GM19397 (cell line): Measurements from ENCODE around the gene OR5K2.

Source experiments
- ATAC-seq: cut with Tn5 transposase; IDR thresholded peaks from one replicate; pipeline ENCODE4 v1.9.1; 2021; ENCODE audit warnings: mild to moderate bottlenecking, moderate library complexity; ENCODE audit not compliant: unreplicated experiment

Gene OR5K2

DNA sequence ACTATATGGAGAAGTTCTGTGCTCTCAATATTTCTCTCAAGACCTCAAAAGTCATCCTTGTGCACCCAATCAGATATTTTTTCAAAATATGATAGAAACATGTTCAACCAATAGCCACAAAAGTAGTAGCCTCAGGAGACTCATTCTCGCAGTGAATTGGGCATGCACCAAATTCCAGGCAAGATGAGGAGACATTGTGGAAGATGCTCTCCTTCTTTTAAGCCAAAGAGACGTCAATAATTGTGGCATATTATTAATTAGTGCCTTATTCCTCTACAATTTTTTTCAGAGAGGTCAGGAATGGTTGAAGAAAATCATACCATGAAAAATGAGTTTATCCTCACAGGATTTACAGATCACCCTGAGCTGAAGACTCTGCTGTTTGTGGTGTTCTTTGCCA, at the start of gene OR5K2:
TSS of gene OR5K2 (plus strand) at position 301 of the 400 bp plus-strand sequence. CDS start at position 301, 0 bp downstream.
- no peak for ATAC-seq

DNA sequence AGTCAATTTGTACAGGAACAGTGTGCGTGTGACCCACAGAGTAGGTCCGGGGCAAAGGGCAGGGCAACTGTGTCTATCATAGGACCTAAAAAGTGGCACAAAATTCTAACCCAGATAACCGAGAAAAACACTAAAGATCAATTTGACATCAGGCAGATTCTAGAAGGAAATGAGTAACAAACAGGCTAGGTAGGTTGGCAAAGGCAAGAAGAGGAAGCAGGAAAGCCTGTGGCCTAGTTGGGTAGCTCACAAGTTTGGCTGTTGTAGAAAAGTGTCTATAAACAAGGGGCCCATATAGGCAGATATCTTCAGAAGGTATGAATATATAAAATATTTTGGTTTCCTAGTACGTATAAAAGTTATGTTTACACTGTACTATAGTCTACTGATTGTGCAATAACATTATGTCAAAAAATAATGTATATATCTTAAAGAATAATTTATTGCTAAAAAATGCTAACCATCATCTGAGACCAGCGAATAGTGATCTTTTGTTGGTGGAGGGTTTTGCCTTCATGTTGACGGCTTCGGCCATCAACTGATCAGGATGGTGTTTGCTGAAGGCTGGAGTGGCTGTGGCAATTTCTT, 47.8 kb upstream of the OR5K2 start:
- ATAC-seq = no peak

DNA sequence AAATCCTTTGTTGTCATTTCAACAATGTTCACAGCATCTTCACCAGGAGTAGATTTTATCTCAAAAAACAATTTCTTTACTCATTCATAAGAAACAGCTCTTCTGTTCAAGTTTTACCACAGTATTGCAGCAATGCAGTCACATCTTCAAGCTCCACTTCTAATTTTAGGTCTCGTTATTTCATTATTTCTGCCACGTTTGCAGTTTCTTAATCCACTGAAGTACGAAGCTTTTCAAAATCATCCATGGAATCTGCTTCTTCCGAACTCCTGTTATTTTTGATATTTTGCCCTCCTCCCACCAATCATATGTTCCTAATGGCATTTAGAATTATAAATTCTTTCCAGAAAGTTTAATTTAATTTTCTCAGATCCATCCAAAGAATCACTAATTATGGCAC, 47.1 kb upstream of the OR5K2 start:
- ATAC-seq = no peak

DNA sequence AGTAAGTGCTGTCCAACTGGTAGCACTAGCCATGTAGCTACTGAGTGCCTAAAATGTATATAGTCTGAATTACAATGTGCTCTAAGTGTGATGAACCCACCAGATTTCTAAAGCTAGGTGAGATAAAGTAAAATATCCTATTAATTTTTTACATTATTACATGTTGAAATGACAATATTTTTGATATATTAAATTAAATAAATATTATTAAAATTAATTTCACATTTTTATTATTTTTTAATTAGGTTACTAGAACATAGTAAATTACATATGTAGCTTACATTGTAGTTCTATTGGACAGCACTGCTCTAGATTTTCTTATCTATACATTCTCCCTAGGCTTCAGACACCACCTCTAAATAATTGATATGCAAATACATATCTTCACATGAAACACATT, 43.7 kb upstream of the OR5K2 start:
- ATAC-seq = no peak

DNA sequence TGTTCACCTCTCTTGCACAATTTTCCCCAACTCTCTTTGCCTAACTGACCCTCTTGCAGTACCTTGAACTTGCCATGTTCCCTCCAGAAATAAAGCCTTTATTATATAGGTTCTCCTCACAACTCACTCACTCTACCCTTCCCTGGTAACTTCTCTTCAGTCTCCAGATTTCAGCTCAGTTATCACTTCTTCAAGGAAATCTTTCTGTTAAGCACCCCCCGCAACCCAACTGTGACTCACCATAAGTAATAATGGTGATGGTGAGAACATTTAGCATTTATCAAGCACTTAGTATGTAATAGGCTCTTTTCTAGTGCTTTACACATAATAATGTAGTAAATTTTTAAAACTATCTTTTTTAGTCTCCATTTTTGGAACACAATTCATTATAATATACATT, 42.6 kb upstream of the OR5K2 start:
- no peak for ATAC-seq

DNA sequence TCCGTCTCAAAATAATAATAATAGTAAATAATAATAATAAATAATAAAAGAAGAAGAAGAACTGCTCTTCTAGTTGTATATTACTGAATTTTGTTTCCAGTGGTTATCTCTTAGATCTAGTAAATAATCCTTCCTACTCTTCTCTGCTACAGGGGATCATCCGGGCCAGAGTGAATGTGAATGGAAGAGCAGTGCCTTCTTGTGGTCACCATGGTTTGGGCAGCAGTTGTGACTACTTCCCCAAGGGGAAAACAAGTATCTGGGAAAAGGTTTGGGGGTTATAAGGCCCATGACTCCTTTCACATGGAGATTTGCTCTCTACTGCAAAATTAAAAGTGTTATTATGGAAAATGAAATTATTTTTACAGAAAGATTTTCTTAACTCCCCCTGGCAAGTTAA, 39.9 kb upstream of the OR5K2 start:
- ATAC-seq = no peak

DNA sequence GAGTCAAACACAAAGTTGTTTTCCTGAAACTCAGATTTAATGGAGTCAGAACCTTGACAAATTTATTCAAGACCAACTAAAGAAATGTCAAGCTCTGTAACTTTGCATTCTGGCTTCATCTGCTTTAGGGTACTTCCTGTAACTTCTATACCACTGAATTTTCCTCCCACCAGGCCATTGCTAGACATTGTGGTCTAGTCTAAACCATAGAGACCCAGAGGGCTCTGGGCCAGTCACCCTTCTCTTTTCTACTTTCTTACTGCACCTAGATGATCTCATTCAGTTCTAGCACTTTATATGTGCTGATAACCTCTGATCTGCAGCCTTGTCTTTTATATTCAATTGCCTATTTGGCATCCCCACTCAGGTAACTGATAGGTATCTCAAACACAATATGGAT, 37.3 kb upstream of the OR5K2 start:
- no peak for ATAC-seq

DNA sequence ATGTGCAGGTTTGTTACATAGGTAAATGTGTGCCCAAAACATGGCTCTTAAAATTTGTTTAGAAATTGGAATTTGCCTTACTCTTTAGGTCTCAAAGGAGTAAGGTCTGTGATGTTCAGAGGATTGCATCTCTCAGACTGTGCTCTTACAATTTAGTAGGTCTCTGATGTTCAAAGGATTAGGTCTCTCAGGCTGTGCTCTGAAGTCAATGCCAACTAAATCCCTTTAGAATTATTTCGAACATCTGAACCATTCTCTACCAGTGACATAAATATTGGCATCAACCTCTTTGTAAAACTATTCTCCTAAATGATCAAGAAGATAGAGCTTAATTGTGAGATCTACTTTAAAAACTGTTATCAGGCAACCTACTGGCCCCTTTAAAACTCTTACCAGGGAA, 34.6 kb upstream of the OR5K2 start, which contains the start of gene OR5K1:
TSS of gene OR5K1 (plus strand) at position 301 of the 400 bp plus-strand sequence. CDS start 6,376 bp downstream, outside the sequence.
- ATAC-seq = no peak

DNA sequence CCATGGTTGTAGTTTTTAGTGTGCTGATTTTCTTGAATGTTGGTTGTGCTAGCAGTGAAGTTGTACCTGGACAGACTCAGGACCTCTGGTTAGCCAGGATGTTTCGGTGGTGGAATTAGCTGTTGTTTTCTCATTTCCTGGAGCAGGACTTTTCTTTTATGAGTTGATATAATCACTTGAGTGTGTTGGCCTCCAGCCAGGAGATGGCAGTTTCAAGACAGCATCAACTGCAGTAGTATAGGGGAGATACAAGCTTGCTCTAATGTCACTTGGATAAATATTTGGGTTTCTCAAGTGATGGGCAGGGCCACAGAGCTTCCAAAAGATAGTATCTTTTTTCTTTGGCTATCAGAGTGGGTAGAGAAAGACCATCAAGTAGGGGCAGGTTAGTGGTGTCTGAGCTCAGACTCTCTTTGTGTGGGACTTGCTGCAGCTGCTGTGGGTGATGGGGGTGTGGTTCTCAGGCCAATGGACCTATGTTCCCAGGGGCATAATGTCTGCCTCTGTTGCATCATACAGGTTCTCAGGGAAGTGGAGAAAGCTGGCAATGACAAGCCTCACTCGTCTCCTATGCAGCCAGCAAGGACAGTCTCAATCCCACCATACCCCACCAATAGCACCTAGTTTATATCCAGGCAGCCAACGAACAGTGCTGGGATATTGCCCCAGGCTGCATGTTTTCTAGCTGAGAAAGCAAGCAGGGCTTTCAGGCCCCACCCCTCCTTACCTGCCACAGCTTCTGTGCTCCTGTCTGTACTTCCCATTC, 14.6 kb upstream of the OR5K2 start:
- ATAC-seq = no peak

DNA sequence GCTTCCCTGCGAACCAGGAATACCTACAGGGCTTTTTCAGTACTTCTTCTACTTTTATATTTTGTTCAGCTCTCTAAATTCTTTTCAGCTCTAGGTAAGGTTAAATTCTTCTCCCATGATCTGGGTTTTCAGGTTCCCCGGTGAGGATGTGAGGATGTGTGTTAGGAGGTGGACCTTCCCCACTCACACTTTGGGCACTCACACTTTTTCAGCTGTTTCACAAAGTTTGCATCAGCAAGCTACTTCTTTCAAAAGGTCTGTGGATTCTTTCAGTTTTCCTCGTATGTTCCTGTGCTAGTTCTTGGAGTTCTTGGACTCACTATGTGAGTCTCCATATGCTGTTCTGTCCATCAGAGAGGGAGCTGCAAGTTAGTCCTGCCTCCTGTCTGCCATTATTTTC, 13.9 kb upstream of the OR5K2 start:
- ATAC-seq = no peak

- ATAC-seq = no peak
These were observed 2.5 kb downstream of the OR5K2 start for GRCh38 chr3:98500019-98500418.

GRCh38 chr3:98501270-98501669, 3.8 kb downstream of the OR5K2 start:
- no peak for ATAC-seq

DNA sequence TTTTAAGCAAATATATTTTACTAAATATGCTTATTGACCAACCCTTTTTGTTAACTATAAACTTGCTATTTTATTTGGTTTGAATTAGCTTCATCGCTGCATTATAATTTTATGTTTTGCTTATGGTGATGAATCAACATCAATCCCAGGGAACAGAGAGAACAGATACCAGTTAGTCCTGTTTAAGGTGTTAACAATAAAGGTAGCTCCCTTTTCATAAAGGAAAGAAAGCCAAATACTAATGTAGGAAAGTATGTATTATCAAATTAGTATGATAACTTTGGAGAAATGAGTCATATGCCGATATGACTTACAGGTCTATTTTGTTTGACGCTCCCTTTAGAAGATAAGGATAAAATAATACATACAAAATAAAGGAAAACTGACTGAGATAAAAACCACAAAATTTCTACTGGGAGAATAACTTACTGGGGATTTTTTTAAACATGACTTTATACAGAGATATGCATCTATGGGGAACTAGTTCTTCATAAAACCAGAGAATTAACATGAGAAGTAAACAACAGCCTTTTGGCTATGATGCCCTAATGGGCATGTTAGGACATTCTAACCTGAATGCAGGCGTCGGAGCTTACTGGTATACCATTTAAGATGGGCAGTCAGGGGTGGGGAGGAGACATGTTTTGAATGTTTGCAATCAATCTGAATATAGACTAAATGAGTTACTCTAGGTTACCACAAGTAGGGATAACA, 4.5 kb downstream of the OR5K2 start:
- ATAC-seq = no peak

- no peak for ATAC-seq
These were observed 7.1 kb downstream of the OR5K2 start for GRCh38 chr3:98504539-98504938.

DNA sequence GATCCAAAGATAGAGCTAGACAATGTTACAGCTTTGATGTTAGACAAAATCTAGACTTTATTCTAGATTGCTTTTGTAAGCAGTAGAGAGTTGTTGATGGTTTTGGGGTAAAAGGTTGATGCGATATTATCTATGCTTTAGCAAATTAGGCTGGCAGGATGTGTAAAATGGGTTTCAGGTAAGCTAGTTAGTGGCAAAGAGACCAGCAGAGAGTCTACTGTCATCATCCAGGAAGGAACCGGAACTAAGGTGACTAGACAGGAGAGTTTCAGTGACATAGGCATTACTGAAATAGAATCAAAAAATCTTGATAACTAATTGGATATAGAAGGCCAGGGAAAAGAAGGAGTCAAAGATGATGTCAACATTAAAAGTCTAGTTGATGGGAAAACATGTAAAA, 11.1 kb downstream of the OR5K2 start:
- no peak for ATAC-seq

DNA sequence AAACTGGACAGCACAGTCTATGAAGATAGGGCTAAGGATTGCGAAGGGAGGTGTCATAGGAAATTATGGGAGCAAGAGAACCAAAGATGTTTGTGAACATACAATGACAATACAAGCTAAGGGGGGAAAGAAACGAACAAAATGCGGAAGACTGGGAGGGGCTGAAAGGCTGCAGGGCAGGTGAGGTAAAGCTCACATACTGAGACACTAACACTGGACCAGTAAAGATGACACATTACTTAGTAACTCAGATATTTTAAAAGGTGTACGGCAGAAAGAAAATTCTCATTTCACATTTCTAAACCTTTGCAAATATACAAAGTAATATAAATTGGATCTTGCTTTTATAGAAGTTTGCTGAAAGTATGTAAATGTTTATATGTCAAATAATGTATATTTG, 15.1 kb downstream of the OR5K2 start:
- no peak for ATAC-seq

DNA sequence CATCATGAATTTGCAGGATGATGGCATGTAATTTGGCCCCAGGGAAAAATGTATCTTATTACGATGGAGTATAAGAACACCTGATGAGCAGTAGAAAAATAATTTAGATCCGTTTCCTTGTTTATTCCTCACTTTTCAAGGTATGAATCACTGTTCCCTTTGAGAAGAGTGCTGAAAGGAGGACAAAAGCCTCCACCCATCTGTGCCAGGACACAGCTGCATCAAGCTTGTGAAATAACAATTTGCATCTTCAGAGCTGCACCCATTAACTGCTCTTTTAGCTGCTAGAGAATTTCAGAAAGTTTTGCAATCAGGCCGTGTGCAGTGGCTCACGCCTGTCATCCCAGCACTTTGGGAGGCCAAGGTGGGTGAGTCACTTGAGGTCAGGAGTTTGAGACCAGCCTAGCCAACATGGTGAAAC, 15.6 kb downstream of the OR5K2 start:
- no peak for ATAC-seq

DNA sequence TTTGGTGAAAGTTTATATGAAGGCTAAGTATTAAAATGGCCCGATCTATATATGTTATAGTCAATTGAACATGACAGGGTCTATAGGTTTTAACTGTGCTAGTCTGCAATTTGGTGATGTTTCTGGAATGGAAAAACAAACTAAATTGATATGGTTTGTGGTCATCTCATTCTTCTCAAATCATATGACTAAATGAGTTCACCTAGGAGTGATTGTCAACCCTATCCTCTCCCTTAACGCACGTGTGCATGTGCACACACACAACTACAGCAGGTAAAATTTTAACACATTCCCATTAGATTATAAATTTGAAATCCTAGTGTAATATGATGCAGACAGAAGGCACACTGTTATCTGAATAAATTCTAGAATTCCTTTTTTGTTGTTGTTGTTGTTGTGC, 16.3 kb downstream of the OR5K2 start:
- no peak for ATAC-seq

GRCh38 chr3:98514948-98515347, 17.5 kb downstream of the OR5K2 start:
- ATAC-seq = no peak

GRCh38 chr3:98518816-98519215, 21.3 kb downstream of the OR5K2 start:
- ATAC-seq = no peak

DNA sequence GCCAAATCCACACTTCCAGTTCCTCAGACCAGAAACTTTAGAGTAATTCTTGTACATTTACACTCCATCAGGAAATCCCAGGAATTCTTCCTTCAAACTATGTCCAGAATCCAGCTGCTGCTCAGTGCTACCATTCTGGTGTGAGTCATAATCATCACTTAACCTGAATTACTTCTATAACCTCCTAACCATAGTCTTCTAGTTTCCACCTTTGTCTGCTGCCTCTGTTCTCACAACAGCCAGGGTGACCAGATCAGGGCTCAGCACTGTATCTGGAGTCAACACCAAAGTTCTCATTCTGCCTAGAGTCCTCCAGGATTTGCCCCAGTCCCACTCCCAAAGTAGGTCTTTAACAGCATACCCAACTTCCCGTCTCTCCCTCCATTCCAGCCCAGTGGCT, 21.9 kb downstream of the OR5K2 start:
- no peak for ATAC-seq
